GM18867 (cell line): ENCODE results near the gene TMEM176A.
"Not testable (repeated sequence)": the region's sequence is repeated elsewhere in the genome, so short reads cannot be mapped to it uniquely, and the experiment has no call there.

Source experiments
- ATAC-seq: cut with Tn5 transposase; IDR thresholded peaks from one replicate; pipeline ENCODE4 v1.9.1; 2021; ENCODE audit warnings: mild to moderate bottlenecking, moderate library complexity; ENCODE audit not compliant: unreplicated experiment

Gene TMEM176A

GRCh38 chr7:150807616-150808438, 7.3 kb downstream of the TMEM176A start:
- ATAC-seq = not testable (repeated sequence)

DNA sequence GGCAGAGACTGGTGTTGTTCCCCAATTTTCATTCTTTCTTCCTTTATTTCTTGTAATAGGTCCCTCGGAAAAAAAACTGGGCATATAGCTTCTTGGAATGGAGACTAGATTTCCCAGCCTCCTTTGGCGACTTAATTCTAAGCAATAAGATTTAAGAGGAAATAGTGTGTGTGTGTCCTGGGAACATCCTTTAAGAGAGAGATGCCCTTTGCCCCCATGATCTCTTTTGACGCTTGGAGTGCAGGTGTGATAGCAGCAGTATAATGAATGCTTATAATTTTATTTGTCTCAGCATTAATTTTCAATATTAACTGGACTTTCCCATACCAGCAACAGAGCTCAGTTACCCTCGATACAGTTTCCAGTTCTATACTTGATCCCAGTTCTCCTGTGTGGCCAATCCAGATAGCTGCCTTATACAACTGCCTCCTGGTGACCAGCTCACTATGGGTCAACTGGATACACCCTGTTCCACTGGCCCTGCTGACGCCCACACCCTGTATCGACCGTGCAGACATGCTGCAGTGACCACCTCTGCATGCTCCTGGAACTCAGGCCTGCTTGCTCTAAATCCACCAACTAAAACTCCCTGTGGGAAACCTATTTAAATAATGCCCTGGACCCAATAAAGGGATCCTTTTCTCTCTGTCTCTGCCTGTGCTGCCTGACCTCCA, 13.9 kb downstream of the TMEM176A start:
- ATAC-seq = no peak

- ATAC-seq = no peak
These were observed 18.4 kb downstream of the TMEM176A start for GRCh38 chr7:150818971-150819370.

DNA sequence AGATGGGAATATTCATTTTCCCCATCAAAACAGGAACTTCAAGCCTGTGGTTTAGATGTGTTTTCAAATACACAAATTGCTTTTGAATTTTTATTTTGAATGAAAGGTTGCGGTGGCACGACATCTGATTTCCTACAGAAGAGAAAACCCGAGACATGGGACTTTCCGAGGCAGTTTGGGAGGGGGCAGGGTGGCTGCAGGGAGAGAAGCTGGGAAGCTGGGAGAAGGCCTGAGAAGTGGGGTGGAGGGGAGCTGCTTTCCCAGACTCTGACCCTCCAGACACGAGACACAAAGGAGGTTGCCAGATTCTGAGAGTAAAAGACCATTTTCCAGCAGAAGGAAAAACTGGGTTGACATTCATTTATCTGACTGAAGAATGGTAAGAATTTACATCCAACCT, 19.6 kb downstream of the TMEM176A start:
- no peak for ATAC-seq

- no peak for ATAC-seq
These were observed 20.1 kb downstream of the TMEM176A start for GRCh38 chr7:150820578-150821198.

GRCh38 chr7:150823043-150823442, 22.5 kb downstream of the TMEM176A start:
- no peak for ATAC-seq

DNA sequence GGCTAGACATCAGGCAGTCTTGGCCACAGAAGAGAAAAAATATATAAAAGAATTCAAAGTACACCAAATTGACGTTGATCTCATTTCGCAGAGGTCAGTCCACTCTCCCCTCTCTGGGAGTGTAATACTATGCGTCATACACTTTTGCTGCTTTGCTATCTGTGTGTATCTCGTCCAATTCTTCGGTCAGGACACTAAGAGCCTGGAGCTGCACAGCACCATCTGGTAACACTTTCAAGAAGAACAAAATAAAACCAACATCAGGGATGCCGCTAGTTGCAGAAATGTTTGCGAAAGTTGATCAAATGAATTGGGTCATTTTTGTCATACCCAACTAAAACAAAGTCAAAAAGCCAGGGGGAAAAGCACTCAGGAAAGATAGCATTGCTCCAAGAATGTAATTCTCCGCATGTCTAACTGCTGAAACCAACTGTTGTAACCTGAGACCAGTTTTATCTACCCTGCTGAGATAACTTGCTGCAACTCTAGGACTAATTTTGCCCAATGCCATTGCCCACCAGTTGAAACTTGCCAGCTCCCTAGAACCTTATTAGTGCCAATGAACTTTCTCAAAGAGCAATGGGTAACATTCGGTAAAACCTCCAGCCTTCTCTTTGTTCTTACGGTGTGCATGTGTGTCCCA, 23.0 kb downstream of the TMEM176A start:
- no peak for ATAC-seq

DNA sequence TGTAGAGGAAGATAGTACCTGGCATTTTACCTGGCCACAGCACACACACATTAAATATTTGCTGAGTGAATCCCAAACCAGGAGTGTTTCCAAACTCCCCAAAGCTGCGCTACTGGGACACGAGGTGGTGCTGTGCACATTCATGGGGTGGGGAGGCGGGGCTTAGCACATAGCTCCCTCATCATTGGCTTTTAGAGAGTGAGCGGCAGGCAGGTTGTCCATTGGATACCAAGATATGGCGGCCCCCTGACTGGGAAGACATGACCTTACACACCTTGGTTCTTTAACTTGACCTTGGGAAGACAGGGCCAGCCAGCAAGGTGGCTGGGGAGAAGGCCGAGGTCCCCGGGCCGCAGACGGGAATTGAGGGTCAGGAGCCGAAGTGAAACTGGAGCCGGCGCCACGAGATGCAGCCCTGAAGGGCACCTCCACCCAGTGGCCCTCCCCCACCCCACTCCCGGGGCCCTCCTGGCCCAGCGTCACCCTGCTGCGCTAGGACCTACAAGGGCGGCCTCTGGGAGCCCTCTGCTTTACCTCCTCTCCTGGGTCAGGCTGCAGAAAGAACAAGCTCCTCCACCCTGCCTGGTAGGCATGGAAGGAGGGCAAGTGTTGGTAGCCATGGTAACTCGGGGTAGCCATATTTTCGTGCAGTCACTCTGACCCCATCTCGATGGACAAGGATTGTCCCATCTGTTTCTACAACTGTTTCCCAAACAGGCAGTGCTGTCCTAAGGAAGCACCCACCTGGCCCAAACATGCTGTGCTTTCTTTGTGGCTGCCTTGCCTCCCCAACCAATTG, 24.0 kb downstream of the TMEM176A start:
- no peak for ATAC-seq

DNA sequence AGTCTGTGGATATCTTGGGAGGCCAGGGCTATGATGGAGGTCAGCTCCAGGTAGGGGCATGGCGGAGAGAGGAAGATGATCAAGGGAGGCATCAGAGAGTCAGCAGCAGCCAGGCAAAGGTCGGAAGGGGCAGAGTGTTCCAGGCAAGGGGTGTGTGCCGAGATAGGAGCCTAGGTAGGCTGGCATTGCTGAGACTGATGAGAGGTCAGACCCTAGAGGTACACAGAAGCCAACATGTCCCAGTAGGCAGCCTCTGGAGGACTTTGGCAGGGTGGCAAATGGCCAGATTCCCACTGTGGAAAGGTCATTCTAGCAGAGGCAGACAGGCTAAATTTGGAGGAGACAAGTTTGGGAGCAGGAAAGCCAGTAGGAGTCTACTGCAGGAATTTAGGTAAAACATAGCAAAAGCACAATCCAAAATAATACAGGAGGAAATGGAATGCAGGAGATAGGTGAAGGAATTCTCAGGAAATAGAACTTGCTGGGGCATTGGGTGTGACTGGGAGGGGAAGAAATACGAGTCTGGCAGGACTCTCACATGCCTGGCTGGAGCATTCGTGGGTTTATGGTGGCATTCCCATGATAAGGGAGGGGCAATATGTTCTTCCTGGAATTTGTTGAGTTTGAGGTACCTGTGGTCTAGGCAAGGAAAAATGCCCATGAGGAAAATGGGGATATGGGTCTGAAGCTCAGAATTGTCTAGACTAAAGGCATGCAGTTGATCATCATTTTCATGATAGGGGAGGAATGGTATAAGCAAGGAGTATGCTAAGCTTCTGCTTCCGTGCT, 25.7 kb downstream of the TMEM176A start:
- ATAC-seq = no peak

DNA sequence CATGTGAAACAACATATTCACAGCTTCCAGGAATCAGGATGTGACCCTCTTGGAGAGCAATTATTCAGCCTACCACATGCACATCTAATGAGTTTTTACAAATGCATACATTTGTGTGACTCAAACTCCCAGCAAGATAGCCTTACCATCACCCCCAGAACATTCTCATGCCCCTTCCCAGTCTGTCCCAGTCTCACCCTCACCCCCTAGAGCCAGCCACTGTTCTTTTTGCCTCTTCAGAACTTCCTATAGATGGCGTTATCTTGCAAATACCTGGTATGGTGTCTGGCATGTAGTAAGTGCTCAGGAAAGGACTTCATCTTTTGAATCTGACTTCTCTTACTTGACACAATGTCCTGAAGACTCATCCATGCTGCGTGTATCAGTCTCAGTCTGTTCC, 27.8 kb downstream of the TMEM176A start:
- no peak for ATAC-seq

- ATAC-seq = no peak
These were observed 28.9 kb downstream of the TMEM176A start for GRCh38 chr7:150829426-150829825.

DNA sequence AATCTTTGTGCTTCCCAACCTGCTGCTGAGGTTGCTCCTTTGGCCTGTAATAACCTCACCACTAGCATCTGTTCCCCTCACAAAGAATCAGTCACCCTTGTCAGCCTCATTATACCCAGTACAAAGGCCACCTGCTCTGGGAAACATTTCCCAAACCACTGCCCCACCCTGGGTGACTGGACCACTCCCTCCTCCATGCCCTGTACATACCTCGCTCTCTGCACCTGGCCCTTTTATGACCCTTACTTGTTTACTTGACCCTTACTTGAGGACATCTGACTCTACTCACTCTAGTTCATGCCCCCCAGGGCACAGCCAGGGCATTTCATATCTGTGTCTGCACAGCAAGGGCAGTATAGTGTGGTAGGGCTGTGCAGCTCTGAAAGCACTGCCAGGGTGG, 30.4 kb downstream of the TMEM176A start:
- no peak for ATAC-seq

DNA sequence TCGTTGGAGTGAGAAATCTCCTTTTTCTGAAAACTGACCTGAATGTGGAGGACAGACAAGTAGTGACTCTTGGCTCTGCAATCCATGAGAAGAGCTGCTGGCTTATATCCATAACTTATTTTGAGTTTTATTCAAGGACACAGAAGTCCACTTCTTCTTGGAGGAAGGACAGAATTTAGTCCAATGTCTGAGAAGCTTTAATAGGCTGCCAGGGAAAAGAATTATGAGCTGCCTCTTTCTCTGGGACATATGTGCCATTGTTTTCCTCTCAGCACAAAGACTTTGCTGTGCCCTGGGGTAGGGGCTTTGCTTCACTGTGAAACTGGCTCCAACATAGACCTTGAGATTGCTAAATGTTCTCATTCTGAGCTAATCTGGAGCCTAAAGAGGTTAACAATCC, 31.3 kb downstream of the TMEM176A start:
- ATAC-seq = no peak

DNA sequence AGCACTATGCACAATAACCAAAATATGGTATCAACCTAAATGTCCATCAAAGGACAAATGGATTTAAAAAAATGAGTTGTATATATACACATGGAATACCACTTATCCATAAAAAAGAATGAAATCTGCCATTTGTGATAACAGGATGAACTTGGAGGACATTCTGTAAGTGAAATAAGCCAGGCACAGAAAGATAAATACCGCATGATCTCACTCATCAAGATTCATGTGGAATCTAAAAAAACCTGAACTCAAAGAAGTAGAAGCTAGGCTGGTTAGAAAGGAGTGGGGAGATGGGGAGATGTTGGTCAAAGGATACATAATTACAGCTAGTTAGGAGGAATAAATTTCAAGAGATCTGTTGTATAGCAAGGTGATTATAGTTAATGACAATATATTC, 34.5 kb downstream of the TMEM176A start:
- no peak for ATAC-seq

DNA sequence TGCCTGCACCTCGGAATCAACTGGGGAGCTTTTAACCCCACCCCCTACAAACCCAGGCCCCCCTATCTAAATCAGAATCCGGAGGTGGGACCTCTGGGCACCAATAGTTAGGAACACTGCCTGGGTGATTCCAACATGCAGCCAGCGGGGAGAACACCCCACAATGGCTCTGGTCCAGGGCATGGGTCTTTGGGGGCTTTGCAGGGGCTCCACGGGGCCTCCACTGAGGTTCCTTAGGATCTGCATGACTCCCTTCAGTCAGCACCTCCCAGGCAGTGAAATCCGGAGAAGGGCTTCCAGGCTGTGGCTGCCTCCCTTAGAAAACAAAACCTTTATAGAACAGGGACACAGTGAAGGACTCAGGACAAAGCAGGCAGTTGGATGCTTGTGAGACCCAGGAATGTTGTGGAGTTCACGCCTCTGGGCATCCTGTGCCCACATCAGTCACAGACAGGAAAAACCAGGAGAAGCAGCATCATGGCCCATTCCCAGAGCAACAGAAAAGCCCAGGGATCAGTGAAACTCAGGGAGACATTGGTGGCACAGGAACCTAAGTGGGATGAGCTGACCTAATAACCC, 35.2 kb downstream of the TMEM176A start:
- ATAC-seq = no peak

- ATAC-seq = no peak
These were observed 38.5 kb downstream of the TMEM176A start for GRCh38 chr7:150838965-150839650.

DNA sequence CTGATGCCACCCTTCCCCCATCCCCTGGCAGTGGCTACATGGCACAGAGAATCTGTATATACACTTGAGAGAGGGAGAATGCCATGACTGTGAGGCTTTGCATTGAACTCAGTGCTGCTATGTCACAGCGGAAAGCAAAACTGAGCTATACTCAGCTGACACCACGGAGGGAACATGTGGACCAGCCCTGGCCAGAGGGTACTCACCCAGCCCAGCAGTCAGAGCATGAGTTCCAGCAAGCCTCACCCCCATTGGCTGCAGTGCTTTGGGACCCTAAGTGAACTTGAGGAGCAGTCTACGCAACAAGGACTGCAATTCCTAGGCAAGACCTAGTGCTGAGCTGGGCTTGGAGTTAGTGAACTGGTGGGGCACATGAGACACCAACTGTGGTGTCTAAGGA, 41.4 kb downstream of the TMEM176A start:
- ATAC-seq = no peak

GRCh38 chr7:150842716-150843115, 42.1 kb downstream of the TMEM176A start:
- no peak for ATAC-seq

DNA sequence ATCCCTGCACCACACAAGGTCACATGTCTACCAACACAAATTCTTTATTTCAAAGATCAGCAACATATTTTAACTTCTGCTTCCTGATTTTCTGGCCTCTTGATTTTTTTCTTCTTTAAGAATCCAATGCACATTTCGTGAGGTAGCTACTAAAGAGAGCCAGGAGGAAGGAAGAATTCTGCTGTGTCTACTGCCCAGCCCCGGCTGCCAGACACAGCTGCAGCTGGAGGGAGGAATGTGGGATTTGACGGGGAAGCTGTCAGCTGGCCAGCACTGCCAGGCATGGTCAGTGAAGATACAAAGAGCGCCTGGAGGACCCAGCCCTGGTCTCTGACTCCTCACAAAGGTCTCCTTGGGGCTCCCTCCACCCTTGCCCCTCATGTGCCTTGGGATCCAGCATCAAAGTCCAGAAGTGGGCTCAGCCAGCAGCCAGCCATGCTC, 44.9 kb downstream of the TMEM176A start:
- no peak for ATAC-seq
